HEK293 (cell line): Measurements from ENCODE around the gene GGA1.

Source experiments
- CTCF ChIP-seq: fragments of 450-650 bp; formaldehyde crosslinking; IDR thresholded peaks from 2 replicates; pipeline ENCODE4 v1.5.1; 2016; ENCODE audit warnings: missing biosample characterization, missing genetic modification characterization
- ZNF24 ChIP-seq: fragments of 450-650 bp; formaldehyde crosslinking; IDR thresholded peaks from 2 replicates; pipeline ENCODE4 v1.5.1; 2016; ENCODE audit warnings: missing biosample characterization, missing genetic modification characterization
- ZNF549 ChIP-seq: fragments of 450-650 bp; IDR thresholded peaks from 2 replicates; pipeline ENCODE4 v1.5.1; 2018; ENCODE audit warnings: missing biosample characterization, missing genetic modification characterization, mild to moderate bottlenecking, inconsistent platforms, moderate library complexity

- TF ChIP-seq ZNF24 (tag by site-specific recombination) (0 out of 2 replicates have a peak, but pooled peaks have one; percentile 32), CTCF (tag by site-specific recombination) (peak; percentile 55), ZNF549 (tag by site-specific recombination) (no peak)
Observed at GRCh38 chr22:37661160-37661924, 52.7 kb downstream of the GGA1 start.
